K562 (cell line): ENCODE results near the gene CD36. TPM values are rescaled to one million over a fixed set of nuclear protein-coding genes. Genes with fewer than 3 reads are reported as not detected.

Experiments
- ATAC-seq: fragments of 200-7000 bp; cut with Tn5 transposase; 3 replicates; pipeline ENCODE4 v1.9.1; 2020; ENCODE audit warnings: moderate library complexity
- BruUV-seq: library from RNA; stranded (reverse); fragments of 400-500 nt; replicated peaks from 2 replicates; lab custom pipeline; 2021; lab: Mats Ljungman, UMichigan
- CTCF ChIA-PET: fragments of 300-600 bp; formaldehyde crosslinking; extraction: SDS; loops from one replicate; lab custom pipeline; 2021; ENCODE audit warnings: low intra/inter-chr PET ratio; lab: Yijun Ruan, JAX
- POLR2A ChIA-PET: fragments of 300-600, 350-650 bp; sonication (Branson Sonifier 250); formaldehyde crosslinking; extraction: SDS; loops from one replicate; lab custom pipeline; 2021; ENCODE audit warnings: antibody characterized with exemption, inconsistent platforms; lab: Yijun Ruan, JAX
- DNase-seq, 4 experiments: peaks; one replicate each; pipeline versions ENCODE4 v3.0.0 to v3.0.0-alpha.2; 2011 to 2018; ENCODE audit warnings: low spot score in 3 of 4, mixed read lengths in 3 of 4; ENCODE audit errors: extremely low read depth in 1 of 4
- FAIRE-seq: peaks from 2 replicates; lab custom pipeline; 2011; peaks lifted over from hg19 to GRCh38; lab: Jason Lieb, UNC
- H2AFZ ChIP-seq: 2 replicates; pipeline ENCODE4 v1.6.0; 2011; ENCODE audit warnings: low read depth, low read length, control low read depth, inconsistent platforms
- H3K27ac ChIP-seq: fragments of 200-600 bp; 3 replicates; pipeline ENCODE4 v1.8.0; 2011; ENCODE audit warnings: low read depth, mild to moderate bottlenecking, control low read depth, inconsistent platforms, low read length, moderate library complexity, mixed read lengths; ENCODE audit errors: extremely low read depth
- H3K27me3 ChIP-seq, 2 experiments: fragments of 300-600 bp in 1 of 2; 2 replicates in 1 of 2; 3 replicates in 1 of 2; pipeline versions ENCODE4 v1.6.0 to v1.8.0; 2011; ENCODE audit warnings: inconsistent platforms in 2 of 2, low read length in 2 of 2, mild to moderate bottlenecking in 1 of 2, mixed read lengths in 1 of 2, moderate library complexity in 1 of 2; ENCODE audit not compliant: control insufficient read depth in 2 of 2, insufficient read depth in 2 of 2
- H3K36me3 ChIP-seq: fragments of 300-600 bp; 3 replicates; pipeline ENCODE4 v1.8.0; 2011; ENCODE audit warnings: mild to moderate bottlenecking, low read length, inconsistent platforms; ENCODE audit not compliant: control insufficient read depth, insufficient read depth
- H3K4me1 ChIP-seq, 2 experiments: fragments of 200-600 bp in 1 of 2; replicated peaks in 1 of 2; 2 replicates in 1 of 2; 3 replicates in 1 of 2; pipeline versions ENCODE4 v1.5.1 to v1.8.0; 2011; ENCODE audit warnings: inconsistent platforms in 2 of 2, low read length in 2 of 2, mild to moderate bottlenecking in 1 of 2, mixed read lengths in 1 of 2, moderate library complexity in 1 of 2; ENCODE audit not compliant: control insufficient read depth in 2 of 2, insufficient read depth in 2 of 2
- H3K4me2 ChIP-seq: 2 replicates; pipeline ENCODE4 v1.6.1; 2011; ENCODE audit warnings: low read length, control low read depth, inconsistent platforms, mixed read lengths; ENCODE audit not compliant: insufficient read depth
- H3K4me3 ChIP-seq: fragments of 200-600 bp; sonication (generic), shearing (Covaris generic); 2 replicates; pipeline ENCODE4 v1.5.1; 2016; ENCODE audit warnings: control low read depth, inconsistent platforms
- H3K79me2 ChIP-seq: fragments of 200-600 bp; 3 replicates; pipeline ENCODE4 v1.8.0; 2011; ENCODE audit warnings: low read length, inconsistent platforms; ENCODE audit not compliant: control insufficient read depth, insufficient read depth
- H3K9ac ChIP-seq, 2 experiments: 2 replicates each; pipeline versions ENCODE4 v1.6.0 to v1.6.1; 2011; ENCODE audit warnings: low read depth in 2 of 2, low read length in 2 of 2, control low read depth in 1 of 2, inconsistent platforms in 1 of 2, mild to moderate bottlenecking in 1 of 2, mixed read lengths in 1 of 2; ENCODE audit not compliant: insufficient read depth in 1 of 2
- H3K9me1 ChIP-seq: one replicate; pipeline ENCODE4 v1.6.0; 2011; ENCODE audit warnings: inconsistent platforms, mild to moderate bottlenecking, low read length, moderate library complexity; ENCODE audit not compliant: control insufficient read depth, insufficient read depth
- H3K9me3 ChIP-seq: replicated peaks from 2 replicates; pipeline ENCODE4 v1.5.1; 2011; ENCODE audit warnings: low read depth, low read length, inconsistent platforms; ENCODE audit not compliant: control insufficient read depth, insufficient read depth
- H4K20me1 ChIP-seq: replicated peaks from 2 replicates; pipeline ENCODE4 v1.6.1; 2011; ENCODE audit warnings: low read length, inconsistent platforms, mixed read lengths; ENCODE audit not compliant: control insufficient read depth, insufficient read depth
- ARID2 ChIP-seq: fragments of 450-650 bp; IDR thresholded peaks from 2 replicates; pipeline ENCODE4 v1.6.1; 2017; ENCODE audit warnings: antibody characterized with exemption, mild to moderate bottlenecking
- FOXJ3 ChIP-seq: sonication (generic); formaldehyde crosslinking; IDR thresholded peaks from 2 replicates; pipeline ENCODE4 v1.4.0; 2020; ENCODE audit warnings: mild to moderate bottlenecking, missing genetic modification reagents
- NFE2 ChIP-seq: IDR thresholded peaks from 2 replicates; pipeline ENCODE4 v1.6.1; 2014; ENCODE audit warnings: antibody characterized with exemption, low read depth
- NR1H2 ChIP-seq: sonication (generic); formaldehyde crosslinking; IDR thresholded peaks from 2 replicates; pipeline ENCODE4 v1.4.0; 2020; ENCODE audit warnings: mild to moderate bottlenecking, missing genetic modification reagents
- RBM14 ChIP-seq: fragments of 200-400 bp; formaldehyde crosslinking; IDR thresholded peaks from 2 replicates; pipeline ENCODE4 v1.6.1; 2018; ENCODE audit warnings: low read depth, mild to moderate bottlenecking, low read length, moderate library complexity, borderline replicate concordance; ENCODE audit not compliant: insufficient read depth
- SIRT6 ChIP-seq: IDR thresholded peaks from one replicate; pipeline ENCODE4 v1.6.1; 2012; ENCODE audit warnings: low read depth, mild to moderate bottlenecking, control low read depth, inconsistent platforms, low read length, moderate library complexity
- SRSF1 ChIP-seq: fragments of 200-400 bp; formaldehyde crosslinking; IDR thresholded peaks from 2 replicates; pipeline ENCODE4 v1.6.1; 2017; ENCODE audit warnings: mild to moderate bottlenecking, low read depth, low read length, moderate library complexity
- ZFP30 ChIP-seq: fragments of 250-450 bp; sonication (Bioruptor Pico); IDR thresholded peaks from 2 replicates; pipeline ENCODE4 v1.8.0; 2022; ENCODE audit warnings: moderate library complexity, mild to moderate bottlenecking, inconsistent platforms, borderline replicate concordance
- ZNF57 ChIP-seq: fragments of 450-650 bp; formaldehyde crosslinking; IDR thresholded peaks from 2 replicates; pipeline ENCODE4 v1.4.0; 2020; ENCODE audit warnings: mild to moderate bottlenecking, moderate library complexity
- ZNF589 ChIP-seq: fragments of 200-800 bp; sonication (Bioruptor generic); IDR thresholded peaks from 2 replicates; pipeline ENCODE4 v1.6.1; 2016; ENCODE audit warnings: low read depth, missing genetic modification characterization, missing compliant biosample characterization
- WGBS: fragments of 100-300 bp; shearing (Covaris generic); methylation state at CpG from one replicate; pipeline ENCODE4 v1.1.6; 2016; ENCODE audit warnings: low coverage, mixed read lengths; ENCODE audit not compliant: insufficient coverage; ENCODE audit errors: missing lambda C conversion rate; 5-methylcytosine and 5-hydroxymethylcytosine counted together
- in situ Hi-C: fragments of 300-500 bp; cut with MboI; formaldehyde crosslinking; loops from 4 replicates; pipeline ENCODE4 v1.15.0; 2018; ENCODE audit warnings: inconsistent platforms, mixed read lengths
- intact Hi-C: fragments of 100-400 bp; cut with micrococcal nuclease; formaldehyde crosslinking; loops from 2 replicates; pipeline ENCODE4 v1.14.2; 2022
- polyA plus RNA-seq, 8 experiments: library from polyadenylated mRNA; depleted of rRNA in 4 of 8; stranded (reverse) in 5 of 8; unstranded in 3 of 8; fragments of >200 nt; fragmentation: Nextera tagmentation in 2 of 8; fragmentation: Illumina TruSeq in 1 of 8; extraction: Ambion mirVana in 2 of 8; extraction: Trizol in 1 of 8; gene quantifications; 2 replicates each; pipeline versions ENCODE4 v1.2.1 to v1.2.3, GENCODE V29; 2011 to 2014; ENCODE audit warnings: inconsistent platforms in 1 of 8, missing spikeins in 1 of 8
- total RNA-seq, 7 experiments: library from RNA; depleted of rRNA in 6 of 7; stranded (reverse); fragments of >200 nt in 6 of 7; fragmentation: Illumina TruSeq in 2 of 7; extraction: Trizol in 2 of 7; gene quantifications; 2 replicates each; pipeline versions ENCODE4 v1.2.1 to v1.2.3, GENCODE V29; 2011 to 2021; ENCODE audit warnings: low replicate concordance in 1 of 7
- TF ChIP-seq, protein P1 (sequence below): fragments of 450-650 bp; IDR thresholded peaks from 2 replicates; pipeline ENCODE4 v1.6.1; 2016; ENCODE audit warnings: borderline replicate concordance
- TF ChIP-seq, protein P2 (sequence below): fragments of 200-800 bp; sonication (Bioruptor generic); IDR thresholded peaks from 2 replicates; pipeline ENCODE4 v1.6.1; 2017; ENCODE audit warnings: missing genetic modification characterization, missing compliant biosample characterization
- TF ChIP-seq, protein P3 (sequence below): fragments of 150-350 bp; IDR thresholded peaks from 2 replicates; pipeline ENCODE4 v1.6.1; 2014; ENCODE audit warnings: low read depth, mild to moderate bottlenecking, low read length, borderline replicate concordance
- TF ChIP-seq, protein P4 (sequence below): fragments of 450-650 bp; formaldehyde crosslinking; IDR thresholded peaks from 2 replicates; pipeline ENCODE4 v1.4.0; 2020; ENCODE audit warnings: mild to moderate bottlenecking, moderate library complexity

CD36 gene
- total and polyA plus RNA-seq, 9 of the 15 experiments (the other 6 are each of a cell fraction or from before 2014, with no cell fraction given): 0.09 to 4.0 (median 0.42) TPM

DNA sequence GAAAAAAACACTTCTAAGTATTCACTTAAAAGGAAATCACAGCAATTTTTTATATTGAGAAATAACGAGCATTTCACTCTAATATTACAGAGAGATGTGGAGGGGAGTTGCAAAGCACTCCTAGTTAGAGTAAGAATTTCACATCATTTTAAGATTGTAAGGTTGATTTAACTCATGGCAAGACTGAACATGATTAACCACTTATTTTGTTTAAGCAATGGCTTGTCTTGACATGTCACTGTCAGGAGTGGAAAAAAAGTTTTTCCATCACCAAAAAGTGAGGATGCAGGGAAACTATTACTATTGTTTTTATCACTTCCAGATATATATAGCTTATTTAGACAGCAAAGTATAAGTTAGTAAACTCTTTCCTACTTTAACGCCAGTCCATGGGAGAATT, 27.1 kb downstream of the CD36 start (continued):
- TF ChIP-seq NFE2 (no peak), ZNF589 (no peak)
- TF ChIP-seq, protein P1, sequence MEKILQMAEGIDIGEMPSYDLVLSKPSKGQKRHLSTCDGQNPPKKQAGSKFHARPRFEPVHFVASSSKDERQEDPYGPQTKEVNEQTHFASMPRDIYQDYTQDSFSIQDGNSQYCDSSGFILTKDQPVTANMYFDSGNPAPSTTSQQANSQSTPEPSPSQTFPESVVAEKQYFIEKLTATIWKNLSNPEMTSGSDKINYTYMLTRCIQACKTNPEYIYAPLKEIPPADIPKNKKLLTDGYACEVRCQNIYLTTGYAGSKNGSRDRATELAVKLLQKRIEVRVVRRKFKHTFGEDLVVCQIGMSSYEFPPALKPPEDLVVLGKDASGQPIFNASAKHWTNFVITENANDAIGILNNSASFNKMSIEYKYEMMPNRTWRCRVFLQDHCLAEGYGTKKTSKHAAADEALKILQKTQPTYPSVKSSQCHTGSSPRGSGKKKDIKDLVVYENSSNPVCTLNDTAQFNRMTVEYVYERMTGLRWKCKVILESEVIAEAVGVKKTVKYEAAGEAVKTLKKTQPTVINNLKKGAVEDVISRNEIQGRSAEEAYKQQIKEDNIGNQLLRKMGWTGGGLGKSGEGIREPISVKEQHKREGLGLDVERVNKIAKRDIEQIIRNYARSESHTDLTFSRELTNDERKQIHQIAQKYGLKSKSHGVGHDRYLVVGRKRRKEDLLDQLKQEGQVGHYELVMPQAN: no peak

DNA sequence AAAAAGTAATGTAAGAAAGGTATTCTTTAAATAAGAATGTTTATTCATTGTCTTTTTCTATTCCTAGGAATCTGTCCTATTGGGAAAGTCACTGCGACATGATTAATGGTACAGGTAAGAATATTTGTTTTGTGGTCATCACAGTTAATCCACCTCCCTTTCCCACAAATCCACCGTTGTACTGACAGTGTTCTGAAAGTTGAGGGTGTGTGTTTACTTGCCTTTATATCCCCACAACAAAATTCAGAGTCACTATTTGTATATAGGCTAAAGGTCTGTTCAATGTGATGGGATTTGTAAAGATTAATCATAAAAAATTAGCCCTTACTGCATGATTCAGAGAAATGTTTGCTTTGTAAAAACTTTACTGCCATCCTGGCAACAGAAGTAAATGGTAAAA, 27.9 kb downstream of the CD36 start:
- CTCF ChIA-PET: no interaction called here
- no peak overlapping the region for H3K4me2 ChIP-seq
- no peak for TF ChIP-seq SRSF1
- TF ChIP-seq RBM14: no peak
- TF ChIP-seq ZFP30 (CRISPR knock-in tag): no peak
- no peak for TF ChIP-seq FOXJ3 (CRISPR knock-in tag)
- no peak for TF ChIP-seq SIRT6
- no peak for TF ChIP-seq ARID2
- TF ChIP-seq ZNF57 (CRISPR knock-in tag): no peak
- TF ChIP-seq, protein P2, sequence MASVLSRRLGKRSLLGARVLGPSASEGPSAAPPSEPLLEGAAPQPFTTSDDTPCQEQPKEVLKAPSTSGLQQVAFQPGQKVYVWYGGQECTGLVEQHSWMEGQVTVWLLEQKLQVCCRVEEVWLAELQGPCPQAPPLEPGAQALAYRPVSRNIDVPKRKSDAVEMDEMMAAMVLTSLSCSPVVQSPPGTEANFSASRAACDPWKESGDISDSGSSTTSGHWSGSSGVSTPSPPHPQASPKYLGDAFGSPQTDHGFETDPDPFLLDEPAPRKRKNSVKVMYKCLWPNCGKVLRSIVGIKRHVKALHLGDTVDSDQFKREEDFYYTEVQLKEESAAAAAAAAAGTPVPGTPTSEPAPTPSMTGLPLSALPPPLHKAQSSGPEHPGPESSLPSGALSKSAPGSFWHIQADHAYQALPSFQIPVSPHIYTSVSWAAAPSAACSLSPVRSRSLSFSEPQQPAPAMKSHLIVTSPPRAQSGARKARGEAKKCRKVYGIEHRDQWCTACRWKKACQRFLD (CRISPR knock-in tag): no peak
- TF ChIP-seq, protein P3, sequence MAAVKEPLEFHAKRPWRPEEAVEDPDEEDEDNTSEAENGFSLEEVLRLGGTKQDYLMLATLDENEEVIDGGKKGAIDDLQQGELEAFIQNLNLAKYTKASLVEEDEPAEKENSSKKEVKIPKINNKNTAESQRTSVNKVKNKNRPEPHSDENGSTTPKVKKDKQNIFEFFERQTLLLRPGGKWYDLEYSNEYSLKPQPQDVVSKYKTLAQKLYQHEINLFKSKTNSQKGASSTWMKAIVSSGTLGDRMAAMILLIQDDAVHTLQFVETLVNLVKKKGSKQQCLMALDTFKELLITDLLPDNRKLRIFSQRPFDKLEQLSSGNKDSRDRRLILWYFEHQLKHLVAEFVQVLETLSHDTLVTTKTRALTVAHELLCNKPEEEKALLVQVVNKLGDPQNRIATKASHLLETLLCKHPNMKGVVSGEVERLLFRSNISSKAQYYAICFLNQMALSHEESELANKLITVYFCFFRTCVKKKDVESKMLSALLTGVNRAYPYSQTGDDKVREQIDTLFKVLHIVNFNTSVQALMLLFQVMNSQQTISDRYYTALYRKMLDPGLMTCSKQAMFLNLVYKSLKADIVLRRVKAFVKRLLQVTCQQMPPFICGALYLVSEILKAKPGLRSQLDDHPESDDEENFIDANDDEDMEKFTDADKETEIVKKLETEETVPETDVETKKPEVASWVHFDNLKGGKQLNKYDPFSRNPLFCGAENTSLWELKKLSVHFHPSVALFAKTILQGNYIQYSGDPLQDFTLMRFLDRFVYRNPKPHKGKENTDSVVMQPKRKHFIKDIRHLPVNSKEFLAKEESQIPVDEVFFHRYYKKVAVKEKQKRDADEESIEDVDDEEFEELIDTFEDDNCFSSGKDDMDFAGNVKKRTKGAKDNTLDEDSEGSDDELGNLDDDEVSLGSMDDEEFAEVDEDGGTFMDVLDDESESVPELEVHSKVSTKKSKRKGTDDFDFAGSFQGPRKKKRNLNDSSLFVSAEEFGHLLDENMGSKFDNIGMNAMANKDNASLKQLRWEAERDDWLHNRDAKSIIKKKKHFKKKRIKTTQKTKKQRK: no peak
- TF ChIP-seq NR1H2 (CRISPR knock-in tag): no peak
- TF ChIP-seq, protein P4, sequence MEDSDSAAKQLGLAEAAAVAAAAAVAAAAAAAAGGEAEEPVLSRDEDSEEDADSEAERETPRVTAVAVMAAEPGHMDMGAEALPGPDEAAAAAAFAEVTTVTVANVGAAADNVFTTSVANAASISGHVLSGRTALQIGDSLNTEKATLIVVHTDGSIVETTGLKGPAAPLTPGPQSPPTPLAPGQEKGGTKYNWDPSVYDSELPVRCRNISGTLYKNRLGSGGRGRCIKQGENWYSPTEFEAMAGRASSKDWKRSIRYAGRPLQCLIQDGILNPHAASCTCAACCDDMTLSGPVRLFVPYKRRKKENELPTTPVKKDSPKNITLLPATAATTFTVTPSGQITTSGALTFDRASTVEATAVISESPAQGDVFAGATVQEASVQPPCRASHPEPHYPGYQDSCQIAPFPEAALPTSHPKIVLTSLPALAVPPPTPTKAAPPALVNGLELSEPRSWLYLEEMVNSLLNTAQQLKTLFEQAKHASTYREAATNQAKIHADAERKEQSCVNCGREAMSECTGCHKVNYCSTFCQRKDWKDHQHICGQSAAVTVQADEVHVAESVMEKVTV (CRISPR knock-in tag): no peak

More for the DNA sequence above, 27.9 kb downstream of the CD36 start:
- intact Hi-C loops (no loop called here), in situ Hi-C loops (no loop called here)
- H4K20me1 ChIP-seq: no peaks in the 10 kb centered on the region
- no peaks in the 10 kb centered on the region for H3K36me3 ChIP-seq
- no peaks in the 10 kb centered on the region for H3K27me3 ChIP-seq
- ATAC-seq (no peak), DNase-seq (no peak), FAIRE-seq (no peak)
- 2% methylated on average over 2 of the region's 2 CpGs for WGBS
- BruUV-seq: no TSS peak
- H3K9me3 ChIP-seq: no peaks in the 10 kb centered on the region
- H3K9me1 ChIP-seq: no peaks in the 10 kb centered on the region
- no peak overlapping the region for H3K9ac ChIP-seq
- H2AFZ ChIP-seq: no peak overlapping the region
- no peak overlapping the region for H3K4me3 ChIP-seq
- no peak overlapping the region for H3K27ac ChIP-seq
- no peaks in the 10 kb centered on the region for H3K4me1 ChIP-seq
- H3K79me2 ChIP-seq: no peaks in the 10 kb centered on the region
- POLR2A ChIA-PET: no interaction called here
